Natural killer cell (primary cell): ENCODE results near the gene ADCYAP1. TPM values are rescaled to one million over a fixed set of nuclear protein-coding genes. Genes with fewer than 3 reads are reported as not detected.

ENCODE experiments used
- ATAC-seq, 3 donors: fragments of 150-1000 bp in 2 of 3; fragments of 200-7000 bp in 1 of 3; cut with Tn5 transposase; 1 replicate in 1 of 3; 2 replicates in 2 of 3; pipeline ENCODE4 v1.10.0; 2021; ENCODE audit warnings: mild to moderate bottlenecking in 2 of 3, moderate library complexity in 2 of 3
- DNase-seq, 2 donors: peaks; one replicate each; pipeline versions ENCODE4 v3.0.0 to v3.0.0-alpha.2; 2013 to 2021; ENCODE audit warnings: mixed read lengths in 1 of 2
- H3K27ac ChIP-seq: one replicate; pipeline ENCODE4 v1.5.1; 2013; ENCODE audit warnings: mild to moderate bottlenecking, low read length
- H3K27me3 ChIP-seq: one replicate; pipeline ENCODE4 v1.6.1; 2013; ENCODE audit warnings: low read length; ENCODE audit not compliant: control insufficient read depth, insufficient read depth
- H3K36me3 ChIP-seq: one replicate; pipeline ENCODE4 v1.6.1; 2013; ENCODE audit warnings: low read length; ENCODE audit not compliant: control insufficient read depth, insufficient read depth
- H3K4me1 ChIP-seq: one replicate; pipeline ENCODE4 v1.6.1; 2013; ENCODE audit warnings: low read length; ENCODE audit not compliant: control insufficient read depth, insufficient read depth
- H3K4me3 ChIP-seq: one replicate; pipeline ENCODE4 v1.5.1; 2013; ENCODE audit warnings: low read length
- H3K9me3 ChIP-seq: one replicate; pipeline ENCODE4 v1.6.1; 2013; ENCODE audit warnings: low read length; ENCODE audit not compliant: control insufficient read depth, insufficient read depth
- H3K27ac Mint-ChIP-seq, 2 donors: one replicate each; pipeline ENCODE4 v1.8.0; 2022; ENCODE audit warnings: mild to moderate bottlenecking in 2 of 2, mixed read lengths in 2 of 2, moderate library complexity in 1 of 2
- H3K27me3 Mint-ChIP-seq, 2 donors: one replicate each; pipeline ENCODE4 v1.8.0; 2022; ENCODE audit warnings: low read depth in 2 of 2, mixed read lengths in 2 of 2
- H3K36me3 Mint-ChIP-seq: one replicate; pipeline ENCODE4 v1.8.0; 2022; ENCODE audit warnings: mixed read lengths
- H3K4me1 Mint-ChIP-seq, 2 donors: one replicate each; pipeline ENCODE4 v1.8.0; 2022; ENCODE audit warnings: mixed read lengths in 2 of 2
- H3K4me3 Mint-ChIP-seq: one replicate; pipeline ENCODE4 v1.8.0; 2022; ENCODE audit warnings: mild to moderate bottlenecking, moderate library complexity, mixed read lengths
- H3K9me3 Mint-ChIP-seq, 2 donors: one replicate each; pipeline ENCODE4 v1.8.0; 2022; ENCODE audit warnings: mixed read lengths in 2 of 2
- WGBS: methylation state at CpG from one replicate; pipeline ENCODE4 v1.1.7; 2013; ENCODE audit warnings: missing lambda C conversion rate; ENCODE audit not compliant: insufficient coverage; 5-methylcytosine and 5-hydroxymethylcytosine counted together
- intact Hi-C: fragments of 100-400 bp; cut with micrococcal nuclease; formaldehyde crosslinking; loops from one replicate; pipeline ENCODE4 v1.14.2; 2022
- total RNA-seq, 4 donors: library from RNA; stranded (reverse); fragments of 120-200 nt in 1 of 4; gene quantifications; one replicate each; pipeline versions ENCODE4 v1.2.3 to v1.2.4, GENCODE V29; 2013 to 2022
- TF ChIP-seq, protein P1 (sequence below): fragments of 200-600 bp; IDR thresholded peaks from one replicate; pipeline ENCODE4 v1.8.0; 2022; ENCODE audit warnings: antibody characterized with exemption

The ADCYAP1 gene
- total RNA-seq, 3 donors from 2014 or later (not counting 1 experiment from before 2014, with no cell fraction given): 0.45 TPM; not detected in 2

DNA sequence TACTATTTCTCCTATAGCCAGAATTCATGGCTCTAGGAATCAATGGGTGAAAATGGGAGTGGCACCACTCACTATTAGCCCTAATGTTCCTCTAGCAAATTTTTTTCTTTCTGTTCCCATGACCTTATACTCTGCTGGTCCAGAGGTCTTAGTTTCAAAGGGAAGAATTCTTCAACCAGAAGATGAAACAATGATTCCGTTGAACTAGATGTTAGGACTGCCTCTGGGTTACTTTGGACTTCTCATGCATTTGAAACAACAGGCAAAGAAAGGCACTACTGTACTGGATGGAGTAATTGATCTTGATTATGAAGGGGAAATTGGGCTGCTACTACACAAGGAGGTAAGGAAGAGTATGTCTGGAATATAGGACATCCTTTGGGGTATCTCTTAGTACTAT, 18.6 kb upstream of the ADCYAP1 start:
- Histone ChIP-seq H3K4me3 (no peak overlapping the region), H3K36me3 (no peaks in the 10 kb centered on the region), H3K27me3 (peaks cover 3% of the 10 kb centered on the region), H3K4me1 (no peaks in the 10 kb centered on the region), H3K9me3 (no peaks in the 10 kb centered on the region), H3K27ac (no peak overlapping the region)
- no peaks in the 10 kb centered on the region for H3K36me3 Mint-ChIP-seq
- ATAC-seq (no peak), DNase-seq (no peak)
- 92% methylated on average over 1 of the region's 1 CpG for WGBS
- no peaks in the 10 kb centered on the region for H3K9me3 Mint-ChIP-seq
- H3K4me3 Mint-ChIP-seq: no peak overlapping the region
- intact Hi-C loops: no loop called here
- TF ChIP-seq, protein P1, sequence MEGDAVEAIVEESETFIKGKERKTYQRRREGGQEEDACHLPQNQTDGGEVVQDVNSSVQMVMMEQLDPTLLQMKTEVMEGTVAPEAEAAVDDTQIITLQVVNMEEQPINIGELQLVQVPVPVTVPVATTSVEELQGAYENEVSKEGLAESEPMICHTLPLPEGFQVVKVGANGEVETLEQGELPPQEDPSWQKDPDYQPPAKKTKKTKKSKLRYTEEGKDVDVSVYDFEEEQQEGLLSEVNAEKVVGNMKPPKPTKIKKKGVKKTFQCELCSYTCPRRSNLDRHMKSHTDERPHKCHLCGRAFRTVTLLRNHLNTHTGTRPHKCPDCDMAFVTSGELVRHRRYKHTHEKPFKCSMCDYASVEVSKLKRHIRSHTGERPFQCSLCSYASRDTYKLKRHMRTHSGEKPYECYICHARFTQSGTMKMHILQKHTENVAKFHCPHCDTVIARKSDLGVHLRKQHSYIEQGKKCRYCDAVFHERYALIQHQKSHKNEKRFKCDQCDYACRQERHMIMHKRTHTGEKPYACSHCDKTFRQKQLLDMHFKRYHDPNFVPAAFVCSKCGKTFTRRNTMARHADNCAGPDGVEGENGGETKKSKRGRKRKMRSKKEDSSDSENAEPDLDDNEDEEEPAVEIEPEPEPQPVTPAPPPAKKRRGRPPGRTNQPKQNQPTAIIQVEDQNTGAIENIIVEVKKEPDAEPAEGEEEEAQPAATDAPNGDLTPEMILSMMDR: no peak
- no peaks in the 10 kb centered on the region for H3K4me1 Mint-ChIP-seq
- H3K27me3 Mint-ChIP-seq: peaks cover 3 to 50% of the 10 kb centered on the region in 2 donors
- H3K27ac Mint-ChIP-seq: no peak overlapping the region

DNA sequence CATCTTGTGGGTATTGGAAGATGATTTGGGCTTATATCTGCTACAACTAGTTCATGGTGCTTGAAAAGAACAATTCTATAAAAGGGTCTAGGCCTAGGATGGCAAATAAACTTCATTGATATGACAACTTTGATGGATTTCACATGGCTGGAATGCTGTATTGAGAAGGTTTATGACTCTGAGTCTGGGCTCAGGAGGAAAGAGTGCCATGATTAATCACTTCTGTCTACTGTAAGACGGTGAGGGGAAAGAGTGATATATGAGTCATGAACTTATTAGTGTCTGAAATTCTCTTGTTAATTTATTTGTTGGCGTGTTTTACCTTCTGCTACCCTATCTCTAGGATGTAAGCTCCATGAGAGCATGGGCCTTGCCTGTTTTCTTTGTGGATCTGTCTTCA, 17.0 kb upstream of the ADCYAP1 start:
- Histone ChIP-seq H3K4me1 (no peaks in the 10 kb centered on the region), H3K27me3 (peaks cover 2% of the 10 kb centered on the region), H3K4me3 (no peak overlapping the region), H3K36me3 (no peaks in the 10 kb centered on the region), H3K9me3 (no peaks in the 10 kb centered on the region), H3K27ac (no peak overlapping the region)
- TF ChIP-seq, protein P1: no peak
- no peak overlapping the region for H3K4me3 Mint-ChIP-seq
- intact Hi-C loops: no loop called here
- no peak overlapping the region for H3K27ac Mint-ChIP-seq
- H3K36me3 Mint-ChIP-seq: no peaks in the 10 kb centered on the region
- ATAC-seq (no peak), DNase-seq (no peak)
- no peaks in the 10 kb centered on the region for H3K9me3 Mint-ChIP-seq
- no peaks in the 10 kb centered on the region for H3K4me1 Mint-ChIP-seq
- peaks cover 3 to 50% of the 10 kb centered on the region in 2 donors for H3K27me3 Mint-ChIP-seq
- WGBS: 55% methylated on average over 2 of the region's 2 CpGs

GRCh38 chr18:892316-892715, 12.4 kb upstream of the ADCYAP1 start:
- no peak for DNase-seq
- TF ChIP-seq, protein P1: no peak
- WGBS: 60% methylated on average over 4 of the region's 4 CpGs
- intact Hi-C loops: no loop called here
- H3K4me3 ChIP-seq: no peak overlapping the region
- H3K9me3 ChIP-seq: no peaks in the 10 kb centered on the region
- H3K27me3 ChIP-seq: no peaks in the 10 kb centered on the region
- no peaks in the 10 kb centered on the region for H3K36me3 Mint-ChIP-seq
- no peaks in the 10 kb centered on the region for H3K4me1 ChIP-seq
- ATAC-seq: no peak
- no peak overlapping the region for H3K4me3 Mint-ChIP-seq
- H3K27me3 Mint-ChIP-seq: peaks cover 3 to 28% of the 10 kb centered on the region in 2 donors
- no peak overlapping the region for H3K27ac ChIP-seq
- no peaks in the 10 kb centered on the region for H3K4me1 Mint-ChIP-seq
- no peaks in the 10 kb centered on the region for H3K9me3 Mint-ChIP-seq
- no peaks in the 10 kb centered on the region for H3K36me3 ChIP-seq
- H3K27ac Mint-ChIP-seq: no peak overlapping the region

GRCh38 chr18:896315-896714, 8.4 kb upstream of the ADCYAP1 start:
- Histone ChIP-seq H3K27ac (no peak overlapping the region), H3K36me3 (no peaks in the 10 kb centered on the region), H3K9me3 (no peaks in the 10 kb centered on the region), H3K4me1 (no peaks in the 10 kb centered on the region), H3K27me3 (peaks cover 6% of the 10 kb centered on the region), H3K4me3 (no peak overlapping the region)
- intact Hi-C loops: no loop called here
- Mint-ChIP-seq H3K4me3 (no peak overlapping the region), H3K27me3 (peaks cover 19 to 45% of the 10 kb centered on the region in 2 donors), H3K27ac (no peak overlapping the region), H3K36me3 (no peaks in the 10 kb centered on the region), H3K9me3 (no peaks in the 10 kb centered on the region), H3K4me1 (no peaks in the 10 kb centered on the region)
- TF ChIP-seq, protein P1: no peak
- WGBS: 70% methylated on average over 1 of the region's 1 CpG
- DNase-seq (no peak), ATAC-seq (no peak)
